Nephron (organoid): ENCODE data around the gene ANKRD13C.
A peak's percentile ranks its signal among the peaks of the same experiment; 100 is the strongest.

Source experiments
- H3K27ac Mint-ChIP-seq, 3 experiments: 2 replicates each; pipeline ENCODE4 v1.8.0; 2020; ENCODE audit warnings: mixed read lengths in 3 of 3, mild to moderate bottlenecking in 2 of 3, moderate library complexity in 1 of 3
- H3K27me3 Mint-ChIP-seq: 2 replicates; pipeline ENCODE4 v1.8.0; 2021; ENCODE audit warnings: low read depth, mild to moderate bottlenecking, moderate library complexity, mixed read lengths
- H3K36me3 Mint-ChIP-seq: 2 replicates; pipeline ENCODE4 v1.8.0; 2020; ENCODE audit warnings: low read depth, mixed read lengths
- H3K4me1 Mint-ChIP-seq: 2 replicates; pipeline ENCODE4 v1.8.0; 2020; ENCODE audit warnings: mixed read lengths
- H3K4me3 Mint-ChIP-seq, 3 experiments: 2 replicates each; pipeline ENCODE4 v1.8.0; 2020; ENCODE audit warnings: mild to moderate bottlenecking in 3 of 3, mixed read lengths in 3 of 3, moderate library complexity in 2 of 3
- H3K9me3 Mint-ChIP-seq: 2 replicates; pipeline ENCODE4 v1.8.0; 2020; ENCODE audit warnings: mixed read lengths
- CTCF ChIP-seq, 3 experiments: fragments of 200-600 bp; sonication (generic); IDR thresholded peaks; one replicate each; pipeline ENCODE4 v1.5.0; 2021; ENCODE audit warnings: antibody characterized with exemption in 3 of 3; ENCODE audit not compliant: unreplicated experiment in 3 of 3

The ANKRD13C gene

GRCh38 chr1:70278710-70279109 is 75.8 kb downstream of the ANKRD13C start:
- no peak for TF ChIP-seq CTCF (IDR thresholded peaks at IDR 0.05; ENCODE audit: unreplicated experiment in 3 of 3)
- H3K27ac Mint-ChIP-seq = no peak overlapping the region
- H3K9me3 Mint-ChIP-seq = no peaks in the 10 kb centered on the region
- H3K27me3 Mint-ChIP-seq = no peaks in the 10 kb centered on the region
- H3K4me1 Mint-ChIP-seq = no peaks in the 10 kb centered on the region
- H3K4me3 Mint-ChIP-seq = no peak overlapping the region
- peaks cover 48% of the 10 kb centered on the region for H3K36me3 Mint-ChIP-seq

- H3K4me3 Mint-ChIP-seq = no peak overlapping the region
- no peak for TF ChIP-seq CTCF (IDR thresholded peaks at IDR 0.05; ENCODE audit: unreplicated experiment in 3 of 3)
- H3K9me3 Mint-ChIP-seq = no peaks in the 10 kb centered on the region
- H3K36me3 Mint-ChIP-seq = peaks cover 56% of the 10 kb centered on the region
- H3K27ac Mint-ChIP-seq = no peak overlapping the region
- no peaks in the 10 kb centered on the region for H3K4me1 Mint-ChIP-seq
- no peaks in the 10 kb centered on the region for H3K27me3 Mint-ChIP-seq
These were observed 76.6 kb downstream of the ANKRD13C start for GRCh38 chr1:70277875-70278274.

GRCh38 chr1:70265946-70266345 is 88.6 kb downstream of the ANKRD13C start:
- Mint-ChIP-seq H3K4me3 (no peak overlapping the region), H3K27ac (no peak overlapping the region), H3K36me3 (peaks cover 56% of the 10 kb centered on the region), H3K9me3 (peaks cover 7% of the 10 kb centered on the region), H3K27me3 (no peaks in the 10 kb centered on the region), H3K4me1 (no peaks in the 10 kb centered on the region)
- no peak for TF ChIP-seq CTCF (IDR thresholded peaks at IDR 0.05; ENCODE audit: unreplicated experiment in 3 of 3)

DNA sequence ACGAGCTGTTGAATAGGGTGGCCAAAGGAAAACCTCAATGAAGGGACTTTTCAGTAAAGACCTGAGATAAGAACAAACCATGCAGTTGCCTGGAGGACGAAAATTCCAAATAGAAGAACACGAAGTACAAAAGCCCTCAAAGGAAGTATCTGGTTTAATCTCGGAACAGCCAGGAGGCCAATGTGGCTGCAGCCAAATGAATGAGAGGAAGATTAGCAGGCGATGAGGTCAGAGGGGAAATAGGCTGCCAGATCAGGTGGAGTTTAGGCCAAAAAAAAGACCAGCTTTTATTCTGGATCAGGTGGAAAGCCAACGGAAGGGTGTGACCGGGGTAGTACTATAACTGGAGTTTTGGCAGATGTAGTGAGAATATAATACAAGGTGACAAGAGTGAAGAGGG is 89.7 kb downstream of the ANKRD13C start:
- H3K27ac Mint-ChIP-seq = no peak overlapping the region
- TF ChIP-seq CTCF (IDR thresholded peaks at IDR 0.05; ENCODE audit: unreplicated experiment in 3 of 3) = no peak
- H3K27me3 Mint-ChIP-seq = no peaks in the 10 kb centered on the region
- no peaks in the 10 kb centered on the region for H3K4me1 Mint-ChIP-seq
- peaks cover 55% of the 10 kb centered on the region for H3K36me3 Mint-ChIP-seq
- no peak overlapping the region for H3K4me3 Mint-ChIP-seq
- H3K9me3 Mint-ChIP-seq = peaks cover 7% of the 10 kb centered on the region

DNA sequence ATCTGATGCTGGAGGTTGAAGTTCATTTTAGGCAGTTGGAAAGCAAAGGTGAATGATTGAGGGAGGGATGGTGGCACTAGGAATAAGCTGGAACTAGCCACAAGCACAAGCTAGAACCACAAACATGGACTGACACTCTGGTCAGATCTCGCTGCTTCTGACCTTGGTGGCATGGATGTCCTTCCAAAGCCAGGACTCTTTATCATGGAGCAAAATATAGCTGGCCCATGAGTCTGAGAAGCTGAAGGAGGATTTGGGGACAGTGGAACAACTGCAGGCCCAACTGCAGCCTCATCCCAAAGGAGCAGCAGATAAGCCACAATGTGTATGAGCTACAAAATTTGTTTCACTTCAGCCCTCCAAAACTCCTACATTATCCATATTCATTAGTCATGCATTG is 97.9 kb downstream of the ANKRD13C start:
- no peak for TF ChIP-seq CTCF (IDR thresholded peaks at IDR 0.05; ENCODE audit: unreplicated experiment in 3 of 3)
- Mint-ChIP-seq H3K27ac (no peak overlapping the region), H3K9me3 (no peaks in the 10 kb centered on the region), H3K27me3 (no peaks in the 10 kb centered on the region), H3K36me3 (peaks cover 15% of the 10 kb centered on the region), H3K4me1 (no peaks in the 10 kb centered on the region), H3K4me3 (no peak overlapping the region)

DNA sequence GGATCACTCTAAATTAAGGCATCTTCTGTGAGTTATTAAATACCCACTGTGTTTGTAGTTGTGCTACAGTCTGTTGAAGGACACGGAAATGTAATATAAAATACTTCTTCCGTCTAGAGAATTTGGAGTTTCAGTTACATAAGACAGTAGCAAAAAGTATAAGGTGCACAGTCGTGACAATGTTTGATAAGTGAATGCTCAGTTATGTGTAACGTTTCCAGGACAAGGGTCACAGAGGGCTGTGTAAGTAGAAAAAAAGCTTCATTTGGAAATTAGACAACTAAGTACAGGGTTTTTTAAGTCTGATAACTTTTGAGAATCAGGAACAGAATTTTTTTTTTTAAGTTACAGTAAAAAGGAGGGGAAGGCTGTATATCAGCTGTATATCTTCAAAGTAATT is 105.8 kb downstream of the ANKRD13C start:
- H3K27ac Mint-ChIP-seq = peak overlapping the region in 1 of 3 experiments; percentile 30
- no peaks in the 10 kb centered on the region for H3K27me3 Mint-ChIP-seq
- TF ChIP-seq CTCF (IDR thresholded peaks at IDR 0.05; ENCODE audit: unreplicated experiment in 3 of 3) = no peak
- no peaks in the 10 kb centered on the region for H3K9me3 Mint-ChIP-seq
- H3K36me3 Mint-ChIP-seq = peaks cover 75% of the 10 kb centered on the region
- no peaks in the 10 kb centered on the region for H3K4me1 Mint-ChIP-seq
- no peak overlapping the region for H3K4me3 Mint-ChIP-seq
